HepG2 (cell line): ENCODE measurements around the gene ABAT. TPM values are rescaled to one million over a fixed set of nuclear protein-coding genes. Genes with fewer than 3 reads are reported as not detected.

Experiments used
- AKNA ChIP-seq: sonication (generic); formaldehyde crosslinking; IDR thresholded peaks from 2 replicates; pipeline ENCODE4 v1.4.0; 2020; ENCODE audit warnings: missing genetic modification reagents, borderline replicate concordance
- MYNN ChIP-seq: sonication (generic); formaldehyde crosslinking; IDR thresholded peaks from 2 replicates; pipeline ENCODE4 v1.4.0; 2020; ENCODE audit warnings: mild to moderate bottlenecking, low read depth, missing genetic modification reagents
- ZFP91 ChIP-seq: sonication (generic); formaldehyde crosslinking; IDR thresholded peaks from 2 replicates; pipeline ENCODE4 v1.9.0; 2022; ENCODE audit warnings: missing genetic modification reagents, mild to moderate bottlenecking, borderline replicate concordance
- ZNF253 ChIP-seq: sonication (generic); formaldehyde crosslinking; IDR thresholded peaks from 2 replicates; pipeline ENCODE4 v1.8.0; 2022; ENCODE audit warnings: mild to moderate bottlenecking, missing genetic modification reagents, borderline replicate concordance
- ZNF276 ChIP-seq: sonication (generic); formaldehyde crosslinking; IDR thresholded peaks from 2 replicates; pipeline ENCODE4 v1.4.0; 2020; ENCODE audit warnings: mild to moderate bottlenecking, low read depth, missing genetic modification reagents
- ZNF30 ChIP-seq: sonication (generic); formaldehyde crosslinking; IDR thresholded peaks from 2 replicates; pipeline ENCODE4 v1.5.0; 2020; ENCODE audit warnings: mild to moderate bottlenecking, missing genetic modification reagents
- ZNF326 ChIP-seq: sonication (generic); formaldehyde crosslinking; IDR thresholded peaks from 2 replicates; pipeline ENCODE4 v1.4.0; 2020; ENCODE audit warnings: missing genetic modification reagents, borderline replicate concordance
- ZNF407 ChIP-seq: sonication (generic); formaldehyde crosslinking; IDR thresholded peaks from one replicate; pipeline ENCODE4 v1.5.1; 2020; ENCODE audit warnings: mild to moderate bottlenecking, missing genetic modification reagents; ENCODE audit errors: not compliant biosample characterization
- polyA plus RNA-seq, 8 experiments: library from polyadenylated mRNA; depleted of rRNA in 3 of 8; stranded (reverse) in 7 of 8; unstranded in 1 of 8; fragments of >200 nt; fragmentation: Illumina TruSeq in 4 of 8; extraction: Trizol in 4 of 8; gene quantifications; 2 replicates each; pipeline versions ENCODE4 v1.2.1 to v1.2.3, GENCODE V29; 2011 to 2016; ENCODE audit warnings: low read depth in 4 of 8, missing spikeins in 1 of 8, mixed read lengths in 1 of 8; ENCODE audit not compliant: insufficient read depth in 1 of 8
- total RNA-seq, 5 experiments: library from RNA; depleted of rRNA; stranded (reverse); fragments of >200 nt; fragmentation: Illumina TruSeq; extraction: Trizol; gene quantifications; 2 replicates each; pipeline ENCODE4 v1.2.3, GENCODE V29; 2016; ENCODE audit warnings: low read depth in 1 of 5

Gene ABAT
- total and polyA plus RNA-seq, 2 of the 13 experiments (the other 11 are each of a cell fraction or from before 2014, with no cell fraction given): 47.6 to 97.3 TPM

GRCh38 chr16:8797364-8798173, 123.2 kb downstream of the ABAT start, which contains the start of the genes PMM2 and TMEM186 (continued):
- TF ChIP-seq MYNN (CRISPR knock-in tag): peak; percentile 94
- peak; percentile 98 for TF ChIP-seq ZFP91 (CRISPR knock-in tag)
- TF ChIP-seq ZNF30 (CRISPR knock-in tag): no peak; the same call in 1 of the 2 replicates
- TF ChIP-seq ZNF276 (CRISPR knock-in tag): peak; percentile 81
- peak; percentile 78; the same call in 1 of the 2 replicates for TF ChIP-seq ZNF253 (CRISPR knock-in tag)
- peak; percentile 99 for TF ChIP-seq ZNF407
- TF ChIP-seq AKNA (CRISPR knock-in tag): peak; percentile 95; the same call in 1 of the 2 replicates
- TF ChIP-seq ZNF326 (CRISPR knock-in tag): no peak; the same call in 1 of the 2 replicates
